HG03108 (cell line): ENCODE measurements around the gene AMBP.

ENCODE experiments used
- ATAC-seq: cut with Tn5 transposase; IDR thresholded peaks from one replicate; pipeline ENCODE4 v1.9.1; 2021; ENCODE audit warnings: moderate library complexity; ENCODE audit not compliant: unreplicated experiment

The AMBP gene

DNA sequence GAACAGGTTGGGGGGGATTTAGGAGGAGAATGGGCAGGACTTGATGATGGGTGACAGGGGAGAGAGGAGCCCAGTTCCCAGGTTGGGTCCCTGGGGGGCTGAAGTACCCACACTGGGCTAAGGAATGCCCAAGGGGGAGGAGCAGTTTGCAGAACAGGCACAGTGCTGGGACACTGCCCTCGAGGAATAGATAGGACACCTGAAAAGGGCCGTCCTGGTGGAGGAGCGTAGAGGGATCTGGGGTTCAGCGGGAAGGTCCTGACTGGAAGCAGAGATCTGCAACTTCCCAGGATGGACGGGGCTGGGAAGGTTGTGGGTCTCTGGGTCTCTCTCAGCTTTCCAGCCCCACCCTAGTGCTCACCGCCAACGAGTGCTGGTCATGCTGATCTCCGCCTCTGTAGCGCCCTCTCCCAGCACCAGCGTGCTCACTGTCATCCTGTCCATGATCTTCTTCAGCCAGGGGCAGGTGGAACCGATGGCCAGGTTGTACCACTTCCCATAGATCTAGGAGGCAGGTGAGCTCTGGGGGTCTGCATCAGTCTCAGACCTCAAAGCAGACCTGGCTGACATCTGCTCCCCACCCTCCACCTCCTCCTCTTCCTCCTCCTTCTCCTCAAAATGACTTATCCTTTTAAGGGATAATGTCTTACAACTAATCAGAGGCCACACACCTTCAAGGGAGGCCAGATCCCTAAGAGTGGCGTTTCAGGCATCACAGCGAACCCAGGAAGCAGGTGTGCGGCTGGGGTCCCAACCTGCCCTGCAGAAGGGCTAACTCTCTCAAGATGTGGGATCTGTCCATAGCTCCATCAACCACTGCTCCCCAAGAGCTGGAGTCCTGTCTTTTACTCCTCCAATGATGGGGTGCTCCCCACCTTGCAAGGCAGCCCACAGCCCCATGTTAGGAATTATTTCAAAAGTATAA, 1.6 kb downstream of the AMBP start:
- ATAC-seq, result no peak

- no peak for ATAC-seq
Measured at GRCh38 chr9:114075602-114076001, 2.5 kb downstream of the AMBP start.

- ATAC-seq, result no peak
Measured at GRCh38 chr9:114072184-114073140, 5.6 kb downstream of the AMBP start.

DNA sequence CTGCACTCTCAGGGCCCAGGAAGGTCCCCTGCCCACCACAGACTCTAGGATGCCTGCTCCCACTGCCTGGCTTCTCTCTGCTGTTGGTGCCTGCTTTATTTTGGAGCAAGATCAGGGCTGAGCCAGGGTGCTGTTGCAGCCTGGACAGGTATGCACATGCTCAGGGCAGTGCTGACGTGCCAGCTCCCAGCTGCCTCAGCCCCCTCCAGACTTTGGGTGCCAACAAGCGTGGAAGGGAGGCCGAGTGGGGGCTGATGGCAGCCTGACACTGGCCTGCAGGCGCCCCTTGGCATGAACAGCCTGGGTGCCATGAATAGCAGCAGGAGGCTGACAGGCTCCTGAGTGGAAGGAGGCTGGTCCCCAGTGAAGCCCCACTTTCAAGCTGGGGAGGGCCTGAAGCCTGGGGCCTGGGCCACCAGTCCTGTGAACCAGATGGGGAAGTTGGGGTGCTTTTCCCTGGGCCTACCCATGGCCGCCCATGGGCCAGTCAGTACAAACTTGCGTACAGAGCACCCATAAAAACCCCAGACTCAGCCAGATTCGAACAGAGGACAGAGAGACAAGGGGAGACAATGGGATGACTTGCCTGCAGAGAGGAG, 6.8 kb downstream of the AMBP start:
- no peak for ATAC-seq

DNA sequence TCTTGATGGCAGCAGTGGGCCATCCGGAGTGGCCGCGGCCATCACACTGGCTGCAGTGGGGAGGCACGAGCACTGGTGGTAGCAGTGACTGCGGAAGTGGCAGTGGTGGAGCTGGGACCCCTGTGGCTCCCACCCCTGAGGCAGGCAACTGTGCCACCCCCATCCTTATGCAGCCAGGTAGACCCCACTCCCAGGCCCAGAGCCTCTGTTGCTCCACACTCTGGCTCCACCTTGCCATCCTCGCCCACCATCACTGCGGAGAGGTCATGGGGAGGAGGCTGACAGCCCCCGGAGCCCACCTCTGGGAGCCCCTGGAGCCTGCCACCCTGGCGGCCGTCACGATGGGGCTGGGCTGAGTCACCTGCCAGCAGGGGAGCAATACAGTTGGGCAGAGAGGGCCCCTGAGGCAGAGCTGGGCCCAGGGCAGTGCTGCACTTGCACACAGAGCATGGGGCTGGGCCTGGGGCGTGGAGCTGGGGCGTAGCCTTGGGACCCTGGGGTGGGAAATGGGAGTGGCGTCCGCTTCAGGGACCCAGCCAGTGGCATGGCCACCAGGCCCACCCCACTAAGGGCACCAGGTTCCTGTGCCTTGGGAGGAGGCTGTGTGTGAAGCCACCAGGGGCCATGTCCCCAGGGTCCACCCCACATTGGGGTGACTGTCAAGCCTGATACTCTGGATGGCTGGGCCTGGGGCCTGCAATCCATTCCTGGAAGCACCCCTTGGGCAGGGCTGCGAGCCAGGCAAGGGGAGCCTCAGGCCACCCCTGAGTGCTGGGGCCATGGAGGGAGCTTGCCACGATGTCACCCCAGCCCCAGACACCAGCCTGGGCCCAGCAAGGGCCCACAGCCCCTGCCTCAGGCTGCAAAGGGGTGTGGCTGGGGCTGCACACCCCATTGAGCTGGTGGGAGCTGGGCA, 7.7 kb downstream of the AMBP start:
- no peak for ATAC-seq

- ATAC-seq, result no peak
Measured at GRCh38 chr9:114069476-114070187, 8.5 kb downstream of the AMBP start.

DNA sequence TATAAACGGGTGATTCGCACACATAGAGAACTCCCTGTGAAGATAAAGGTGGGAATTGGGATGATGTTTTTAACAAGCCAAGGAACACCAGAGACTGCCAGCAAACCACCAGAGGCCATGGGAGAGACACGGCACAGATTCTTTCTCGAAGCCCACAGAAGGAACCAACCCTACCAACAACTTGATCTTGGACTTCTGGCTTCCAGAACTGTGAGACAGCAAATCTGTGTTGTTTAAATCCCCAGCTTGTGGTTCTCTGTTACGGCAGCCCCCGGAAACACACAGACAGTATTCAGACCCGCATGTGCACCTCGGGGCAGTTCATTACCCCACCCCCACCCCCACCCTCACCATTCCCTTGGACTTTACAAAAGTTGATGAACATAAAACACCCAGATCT, 12.8 kb downstream of the AMBP start:
- no peak for ATAC-seq

GRCh38 chr9:114061830-114062474, 16.1 kb downstream of the AMBP start:
- ATAC-seq, result no peak

DNA sequence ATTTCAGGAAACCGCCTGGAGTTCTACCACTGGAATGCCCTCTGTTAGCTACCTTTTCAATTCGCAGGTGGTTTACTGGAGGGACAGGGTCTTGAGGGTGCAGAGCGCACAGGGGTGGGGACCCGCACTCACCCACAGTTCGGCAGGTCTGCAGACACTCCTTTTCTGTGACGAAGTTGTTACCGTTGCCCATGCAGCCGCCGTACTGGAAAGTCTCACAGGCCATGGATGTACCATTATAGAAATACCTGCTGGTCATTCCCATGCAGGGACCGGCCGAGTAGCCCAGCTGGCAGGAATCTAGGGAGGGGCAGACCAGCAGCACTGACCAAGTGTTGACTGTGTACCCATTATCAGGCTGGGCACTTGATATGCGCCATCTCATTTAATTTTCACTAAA, 16.8 kb downstream of the AMBP start:
- no peak for ATAC-seq

DNA sequence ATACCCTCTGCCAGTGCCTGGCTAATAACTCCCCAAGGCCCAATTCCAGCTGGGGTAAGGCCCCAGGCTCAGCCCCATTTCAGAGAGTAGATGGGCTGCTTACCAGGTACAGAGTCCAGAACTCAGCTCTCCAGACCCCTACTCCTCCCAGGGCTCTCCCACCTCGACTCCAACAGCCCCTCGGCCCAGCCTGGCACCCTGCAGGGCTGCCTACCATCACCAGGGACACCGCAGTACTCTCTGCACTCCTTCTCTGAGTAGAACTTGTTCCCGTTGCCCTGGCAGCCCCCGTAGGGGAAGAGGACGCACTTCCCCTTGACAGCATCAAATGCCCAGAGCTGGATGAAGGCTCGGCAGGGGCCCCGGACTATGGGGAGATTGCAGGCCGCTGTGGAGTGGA, 17.4 kb downstream of the AMBP start:
- no peak for ATAC-seq

- ATAC-seq, result no peak
Measured at GRCh38 chr9:114060070-114060469, 18.0 kb downstream of the AMBP start.

DNA sequence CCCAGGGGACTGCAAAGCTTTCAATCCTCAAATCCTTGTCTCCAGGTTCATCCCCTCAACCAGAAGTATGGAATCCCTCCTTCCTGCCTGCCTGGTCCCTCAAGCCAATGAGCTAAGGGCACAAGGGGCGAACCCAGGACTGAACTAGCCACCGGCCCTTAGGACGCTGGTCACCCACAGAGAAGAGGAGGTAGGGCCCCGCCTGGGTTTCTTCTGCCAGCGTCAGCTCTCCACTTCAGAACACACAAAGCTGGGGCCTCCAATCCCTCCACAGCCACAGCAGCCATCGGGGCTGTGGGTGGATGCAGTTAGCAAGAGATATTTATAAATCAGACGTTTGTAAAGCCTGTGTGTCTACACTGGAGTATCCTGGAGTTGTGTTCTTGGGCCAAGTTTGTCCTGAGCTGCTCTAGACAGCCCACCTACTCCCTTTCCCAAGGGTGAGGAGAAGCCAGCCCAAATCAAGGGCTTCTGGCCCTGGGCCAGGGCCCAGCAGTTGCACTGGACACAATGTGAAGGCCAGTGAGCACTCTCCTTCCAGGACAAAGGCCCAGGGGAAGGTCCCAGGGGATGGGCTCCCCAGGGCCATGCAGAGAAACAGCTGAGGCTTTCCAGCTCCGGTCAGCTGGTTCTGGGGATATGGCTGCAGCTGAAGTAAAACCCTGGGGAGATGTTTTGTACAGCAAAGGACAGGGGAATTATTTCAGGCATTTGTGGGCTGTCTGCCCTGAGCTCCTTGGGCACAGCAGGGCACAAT, 18.9 kb downstream of the AMBP start:
- no peak for ATAC-seq

DNA sequence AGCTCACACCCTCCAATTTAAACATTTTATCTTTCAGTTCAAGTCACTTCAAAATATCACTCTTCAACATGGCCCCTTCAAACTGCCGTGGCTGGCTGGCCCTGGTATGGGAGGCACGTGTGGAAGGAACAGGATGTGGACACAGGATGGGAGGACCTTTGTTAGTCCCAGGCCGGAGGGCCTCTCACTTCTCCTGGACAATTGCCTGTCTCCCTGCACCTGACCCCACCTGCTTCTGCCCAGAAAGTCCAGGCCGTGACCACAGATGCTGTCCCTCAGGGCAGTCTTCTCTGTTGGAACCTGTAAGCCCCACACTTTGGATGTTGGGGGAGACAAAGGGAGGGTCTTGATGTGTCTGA, 19.4 kb downstream of the AMBP start:
- no peak for ATAC-seq

DNA sequence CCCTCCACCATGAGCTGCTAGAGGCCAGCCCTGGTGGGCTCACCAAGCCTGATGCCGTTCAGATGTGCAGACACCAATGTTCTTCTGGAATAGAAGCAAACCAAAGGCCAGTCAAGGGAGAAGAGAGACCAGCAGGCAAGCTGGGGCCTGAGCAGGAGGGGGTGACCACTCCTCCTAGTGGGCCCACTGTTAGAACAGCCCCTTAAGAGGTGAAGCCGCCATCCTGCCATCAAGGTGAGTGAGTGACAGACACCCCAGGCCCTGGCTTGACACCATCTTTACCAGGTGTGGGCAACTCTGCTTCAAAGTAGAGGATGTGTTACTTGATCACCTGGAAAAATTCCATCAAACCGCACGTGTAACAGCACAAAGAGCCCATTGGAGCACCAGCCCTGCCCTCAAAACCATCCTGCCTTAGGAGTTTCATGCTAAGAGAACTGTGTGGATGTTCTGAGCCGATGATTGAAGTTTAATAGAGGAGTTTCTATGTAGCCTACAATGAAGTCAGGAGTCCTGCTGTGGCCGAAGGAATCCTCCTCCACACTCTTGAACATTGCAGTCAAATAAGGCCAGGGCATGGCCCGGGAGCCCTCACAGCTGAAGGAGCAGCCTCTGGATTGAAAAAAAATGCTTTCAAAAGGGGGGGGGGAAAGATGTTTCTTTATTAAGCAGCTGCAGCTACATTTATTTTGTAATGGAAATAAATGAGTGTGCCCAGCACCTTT, 20.8 kb downstream of the AMBP start:
- no peak for ATAC-seq

GRCh38 chr9:114056527-114056926, 21.6 kb downstream of the AMBP start:
- ATAC-seq, result no peak

DNA sequence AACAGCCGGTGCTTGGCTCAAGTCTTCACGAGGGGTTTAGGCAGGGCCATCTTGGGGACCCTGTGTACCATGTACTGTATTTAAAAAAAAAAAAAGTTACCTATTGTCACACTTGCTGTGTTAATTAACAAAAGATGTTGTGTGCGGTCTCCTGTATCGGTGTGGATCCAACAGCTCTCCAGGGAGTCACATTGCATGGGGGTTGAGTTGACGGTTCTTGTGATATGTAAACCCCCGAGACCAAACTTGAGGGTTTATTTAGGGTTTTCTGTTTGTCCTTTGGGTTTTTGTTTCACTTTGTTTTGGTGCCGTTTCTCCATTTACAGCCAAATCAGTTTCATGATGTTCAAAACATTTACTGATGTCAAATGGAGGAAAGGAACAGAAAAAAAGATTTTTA, 22.2 kb downstream of the AMBP start:
- ATAC-seq, result no peak

GRCh38 chr9:114055061-114055460, 23.0 kb downstream of the AMBP start:
- ATAC-seq, result no peak

- no peak for ATAC-seq
Measured at GRCh38 chr9:114054191-114054690, 23.9 kb downstream of the AMBP start.
